NB4 (cell line): Measurements from ENCODE around the gene C6orf52.
"Not testable (repeated sequence)": the region's sequence is repeated elsewhere in the genome, so short reads cannot be mapped to it uniquely, and the experiment has no call there.

Experiments
- DNase-seq: peaks from one replicate; pipeline ENCODE4 v3.0.0; 2010; ENCODE audit warnings: low read depth
- H3K4me3 ChIP-seq: one replicate; pipeline ENCODE4 v1.5.1; 2011; ENCODE audit warnings: mild to moderate bottlenecking, low read depth, low read length, moderate library complexity
- CTCF ChIP-seq: IDR thresholded peaks from one replicate; pipeline ENCODE4 v1.5.1; 2012; ENCODE audit warnings: low read depth, low read length
- MAX ChIP-seq: IDR thresholded peaks from 2 replicates; pipeline ENCODE4 v1.6.1; 2011; ENCODE audit warnings: low read depth, low read length
- MYC ChIP-seq: IDR thresholded peaks from 2 replicates; pipeline ENCODE4 v1.6.1; 2011; ENCODE audit warnings: low read depth, low read length
- POLR2A ChIP-seq: IDR thresholded peaks from 2 replicates; pipeline ENCODE4 v1.6.1; 2011; ENCODE audit warnings: mild to moderate bottlenecking; ENCODE audit not compliant: insufficient read length; ENCODE audit errors: extremely low read depth

The C6orf52 gene

GRCh38 chr6:10662207-10662606 lies 32.2 kb downstream of the C6orf52 start:
- no peak overlapping the region for H3K4me3 ChIP-seq
- TF ChIP-seq MAX (no peak), POLR2A (no peak), MYC (no peak), CTCF (no peak)
- DNase-seq = no peak

GRCh38 chr6:10660431-10661191 lies 33.8 kb downstream of the C6orf52 start:
- H3K4me3 ChIP-seq, DNase-seq: not testable (repeated sequence)

- DNase-seq = no peak
- TF ChIP-seq MYC (no peak), POLR2A (no peak), MAX (no peak), CTCF (no peak)
- no peak overlapping the region for H3K4me3 ChIP-seq
Observed at GRCh38 chr6:10659699-10660348, 34.6 kb downstream of the C6orf52 start.

- DNase-seq = no peak
- H3K4me3 ChIP-seq = no peak overlapping the region
- no peak for TF ChIP-seq CTCF
- TF ChIP-seq POLR2A = no peak
- no peak for TF ChIP-seq MAX
- TF ChIP-seq MYC = no peak
Observed at GRCh38 chr6:10658910-10659698, 35.3 kb downstream of the C6orf52 start.

GRCh38 chr6:10655508-10656055 lies 38.8 kb downstream of the C6orf52 start:
- TF ChIP-seq POLR2A (no peak), MAX (no peak), CTCF (no peak), MYC (no peak)
- peak; percentile 24 for DNase-seq
- H3K4me3 ChIP-seq = no peak overlapping the region

GRCh38 chr6:10644225-10644624 lies 50.2 kb downstream of the C6orf52 start:
- no peak for DNase-seq
- TF ChIP-seq MYC (no peak), CTCF (no peak)
- H3K4me3 ChIP-seq = no peak overlapping the region
